NOMO-1 (cell line): ENCODE measurements around the gene SH3GLB2.
"Not testable (repeated sequence)": the region's sequence is repeated elsewhere in the genome, so short reads cannot be mapped to it uniquely, and the experiment has no call there.

Experiments
- DNase-seq, 2 experiments: peaks; one replicate each; lab custom pipeline; 2025; ENCODE audit not compliant: unreplicated experiment in 2 of 2; lab: John Stamatoyannopoulos, UW

SH3GLB2 gene

DNA sequence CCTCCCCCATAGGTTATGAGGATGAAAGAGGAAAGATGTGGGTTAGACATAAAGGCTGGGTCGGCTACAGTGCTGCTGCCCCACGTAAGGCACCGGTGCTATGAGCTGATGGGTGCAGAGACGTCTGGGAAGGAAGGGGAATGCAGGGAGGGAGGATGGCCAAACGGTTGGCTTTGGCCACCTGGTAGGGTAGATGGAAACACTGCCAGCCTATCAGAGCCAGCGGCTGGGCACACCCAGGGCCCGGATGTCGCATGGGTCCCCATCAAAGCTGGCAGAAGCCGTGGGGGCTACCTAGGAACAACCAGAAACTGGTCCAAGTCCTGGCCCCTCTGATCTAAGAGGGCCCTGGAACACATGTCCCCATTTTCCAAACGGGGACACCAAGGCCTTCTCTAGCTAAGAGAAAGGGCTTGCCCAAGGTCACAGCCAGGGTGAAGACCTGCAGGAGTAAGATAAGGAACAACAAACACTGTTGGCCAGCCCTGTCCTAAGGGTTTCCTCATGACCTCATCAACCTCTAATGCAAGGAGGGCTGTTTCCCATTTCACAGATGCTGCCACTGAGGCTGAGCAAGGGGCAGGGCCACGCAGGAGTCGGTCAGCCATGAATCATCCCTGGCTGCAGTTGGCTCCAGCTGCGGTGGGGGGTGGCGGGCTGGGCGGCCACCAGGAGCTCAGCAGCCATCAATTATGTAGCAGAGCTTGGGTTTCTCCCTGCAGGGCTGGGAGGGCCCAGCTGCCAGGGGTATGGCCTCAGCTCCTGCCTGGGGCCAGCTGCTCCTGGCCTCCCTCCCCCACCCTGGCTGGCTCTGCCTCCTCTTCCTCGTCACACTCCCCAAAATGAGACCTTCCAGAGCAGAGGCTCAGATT lies 4.9 kb downstream of the SH3GLB2 start:
- DNase-seq = no peak

DNA sequence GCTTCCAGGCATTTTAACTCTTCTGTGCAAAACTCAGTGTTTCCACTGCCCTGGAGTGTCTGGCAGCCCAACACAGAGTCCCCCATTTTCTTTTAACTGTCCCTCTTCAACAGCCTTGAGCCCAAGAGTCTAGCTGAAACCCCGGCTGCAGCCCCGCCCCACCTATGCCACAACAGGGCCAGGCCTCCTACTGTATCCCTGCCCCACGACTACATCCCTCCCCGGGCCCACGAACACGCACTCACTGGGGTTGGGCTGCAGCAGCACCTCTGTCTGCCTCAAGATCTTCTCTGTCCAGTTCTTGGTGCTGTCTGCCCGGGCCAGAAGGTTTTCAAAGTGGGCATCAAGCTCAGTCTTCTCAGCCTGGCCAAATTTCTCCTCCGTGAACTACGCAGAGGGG lies 6.1 kb downstream of the SH3GLB2 start:
- no peak for DNase-seq

DNA sequence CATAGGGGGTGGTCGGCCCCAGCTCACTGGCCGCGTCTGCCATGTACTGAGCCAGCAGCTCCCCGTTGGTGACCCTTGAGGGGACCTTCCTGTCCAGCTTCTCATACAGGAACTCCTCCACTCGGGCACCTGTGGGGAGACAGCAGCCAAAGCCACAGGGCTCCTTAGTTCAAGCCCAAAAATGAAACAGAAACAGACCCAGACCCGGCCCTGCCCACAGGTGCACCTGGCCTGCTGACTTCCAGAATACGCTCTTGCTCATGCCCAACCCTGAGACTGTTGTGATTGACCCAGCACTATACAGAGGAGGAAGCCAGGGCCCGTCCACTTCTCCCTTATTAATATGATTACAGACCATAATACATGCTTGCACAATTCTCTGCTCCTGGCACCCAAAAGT lies 7.0 kb downstream of the SH3GLB2 start:
- DNase-seq = no peak

DNA sequence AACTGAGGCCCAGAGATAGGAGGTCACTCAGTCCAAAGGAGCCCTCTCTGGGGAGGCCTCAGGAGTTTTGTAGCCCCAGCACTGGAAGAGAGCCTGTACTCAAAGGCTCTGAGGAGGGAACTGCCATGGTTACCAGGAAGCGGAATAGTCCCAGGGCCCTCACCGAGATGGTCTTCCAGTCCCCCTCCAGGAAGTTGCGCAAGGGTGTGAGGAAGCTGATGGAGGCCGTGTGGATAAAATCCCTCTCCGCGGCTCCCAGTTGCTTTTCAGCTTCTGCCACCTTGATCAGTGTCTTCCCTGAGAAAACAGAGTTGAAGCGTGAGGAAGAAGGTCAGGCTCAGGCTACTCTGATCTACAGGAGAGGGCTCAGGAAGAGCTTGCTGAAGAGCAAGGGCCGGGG lies 13.5 kb downstream of the SH3GLB2 start:
- DNase-seq = no peak

DNA sequence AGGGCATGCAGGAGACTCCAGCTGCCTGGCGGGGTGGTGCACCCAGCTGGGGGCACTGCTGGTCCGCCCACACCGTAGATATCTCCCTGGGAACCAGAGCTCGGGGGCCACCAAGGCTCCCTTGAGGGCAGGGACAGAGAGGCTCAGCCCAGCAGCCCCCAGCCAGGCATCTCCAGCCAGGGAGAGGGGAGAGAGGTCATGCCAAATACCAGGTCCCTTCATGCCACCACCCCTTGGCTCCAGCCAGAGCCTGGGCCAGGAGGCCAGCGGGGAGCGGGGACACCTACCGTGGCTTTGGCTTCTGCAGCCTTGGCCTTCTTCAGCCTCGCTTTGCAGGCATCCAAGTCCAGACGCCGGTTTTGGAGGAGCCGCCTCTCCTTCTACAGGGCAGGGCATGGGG lies 14.0 kb downstream of the SH3GLB2 start:
- no peak for DNase-seq

DNA sequence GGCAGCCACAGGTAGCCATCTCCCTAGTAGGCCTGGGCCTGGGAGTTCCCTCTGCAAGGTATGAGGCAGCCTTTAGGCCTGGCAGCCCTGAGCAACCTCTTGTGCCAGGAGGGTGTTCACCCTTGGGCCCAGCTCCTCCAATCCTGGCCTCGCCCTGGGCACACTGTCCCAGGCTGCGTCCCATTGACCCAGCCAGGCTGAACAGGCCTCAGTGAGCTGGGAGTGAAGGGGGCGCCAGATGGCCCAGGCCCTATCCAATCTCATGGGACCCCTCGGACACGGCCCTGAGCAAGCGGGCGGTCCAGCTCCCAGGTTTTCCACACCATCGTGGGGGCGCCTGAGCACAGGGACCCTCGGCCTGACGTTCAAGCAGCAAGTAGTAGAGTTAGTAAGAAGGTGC lies 14.5 kb downstream of the SH3GLB2 start:
- no peak for DNase-seq

DNA sequence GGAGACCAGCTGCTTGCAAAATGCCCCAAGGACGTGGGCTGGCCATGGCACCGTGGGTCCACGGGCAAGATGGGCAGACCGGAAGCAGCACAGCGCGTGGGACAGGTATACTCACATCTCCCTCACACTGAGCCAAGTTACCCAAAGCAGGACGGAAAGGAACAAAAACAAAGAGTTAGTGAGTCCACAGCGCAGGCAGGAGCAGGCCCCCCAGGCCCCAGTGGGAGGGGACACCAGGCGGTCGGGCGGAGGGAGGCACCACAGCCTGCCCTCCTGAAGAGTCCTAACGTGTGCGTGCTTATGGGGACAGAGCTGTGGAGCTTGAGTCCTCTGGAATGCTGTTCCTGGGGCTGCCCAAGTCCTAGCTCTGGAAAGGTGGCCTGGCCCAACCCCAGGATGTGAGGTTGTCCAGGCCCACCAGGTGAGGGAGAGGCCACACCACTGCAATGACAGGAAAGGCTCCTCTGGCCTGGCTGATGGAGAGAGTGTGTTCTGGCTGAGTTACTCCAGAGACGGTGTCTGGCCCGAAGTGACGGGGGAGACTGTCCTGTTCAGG lies 15.2 kb downstream of the SH3GLB2 start:
- DNase-seq = no peak

DNA sequence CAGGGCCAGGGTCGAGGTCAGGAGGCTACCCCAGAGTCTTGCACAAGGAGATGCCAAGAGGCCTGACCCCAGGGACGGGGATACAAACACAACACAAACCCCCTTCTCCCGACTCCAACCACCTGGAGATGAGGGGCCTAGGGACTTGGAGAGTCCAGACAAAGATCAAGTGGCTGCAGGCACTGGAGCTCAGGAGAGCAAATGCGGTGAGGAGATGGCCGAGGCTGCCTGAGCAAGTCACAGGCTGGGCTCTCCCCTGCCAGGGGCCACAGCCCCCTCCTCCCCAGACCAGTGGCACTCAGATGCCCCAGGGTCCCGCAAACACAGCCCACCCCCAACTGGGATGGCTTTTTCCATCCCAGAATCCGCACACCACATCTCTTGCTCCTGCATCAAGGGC lies 15.8 kb downstream of the SH3GLB2 start:
- DNase-seq = no peak

DNA sequence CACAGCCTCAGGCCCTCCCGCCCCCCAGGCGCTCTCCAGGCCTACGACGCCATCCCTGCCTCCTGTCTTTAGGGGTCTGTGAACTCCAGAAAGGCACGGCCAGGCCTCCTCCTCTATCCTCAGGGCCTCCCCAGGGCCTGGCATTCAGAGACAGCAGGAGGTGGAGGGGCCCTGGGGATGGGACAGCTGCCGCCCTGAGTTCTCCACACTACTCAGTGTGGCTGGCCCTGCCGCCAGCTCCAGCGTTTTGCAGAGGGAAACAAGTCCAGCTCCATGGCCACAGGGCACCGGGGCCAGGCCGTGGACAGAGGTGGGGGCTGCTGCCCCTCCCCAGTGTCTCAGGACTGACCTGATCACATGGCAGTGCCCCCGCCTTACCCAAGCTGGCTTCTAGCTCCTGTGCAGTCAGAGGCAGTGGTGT lies 16.4 kb downstream of the SH3GLB2 start:
- no peak for DNase-seq

DNA sequence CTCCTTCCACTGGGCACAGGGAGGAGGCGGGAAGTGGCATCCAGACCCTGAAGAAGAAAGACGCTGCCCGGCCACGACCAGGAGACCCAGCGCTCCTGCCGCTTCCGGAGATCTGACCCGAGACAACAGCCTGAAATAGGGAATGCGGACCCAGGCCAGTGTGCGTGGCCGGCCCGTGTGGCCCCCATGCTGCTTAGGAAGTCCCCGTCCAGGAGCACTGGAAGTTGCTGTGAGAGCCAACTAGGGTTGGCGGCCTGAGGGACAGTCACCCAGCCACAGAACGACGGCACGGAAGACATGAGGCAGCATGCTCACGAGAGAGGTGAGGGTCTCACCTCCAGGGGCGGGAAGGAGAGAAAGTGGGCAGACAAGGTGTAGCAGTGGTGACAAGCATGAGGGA lies 17.0 kb downstream of the SH3GLB2 start:
- no peak for DNase-seq

DNA sequence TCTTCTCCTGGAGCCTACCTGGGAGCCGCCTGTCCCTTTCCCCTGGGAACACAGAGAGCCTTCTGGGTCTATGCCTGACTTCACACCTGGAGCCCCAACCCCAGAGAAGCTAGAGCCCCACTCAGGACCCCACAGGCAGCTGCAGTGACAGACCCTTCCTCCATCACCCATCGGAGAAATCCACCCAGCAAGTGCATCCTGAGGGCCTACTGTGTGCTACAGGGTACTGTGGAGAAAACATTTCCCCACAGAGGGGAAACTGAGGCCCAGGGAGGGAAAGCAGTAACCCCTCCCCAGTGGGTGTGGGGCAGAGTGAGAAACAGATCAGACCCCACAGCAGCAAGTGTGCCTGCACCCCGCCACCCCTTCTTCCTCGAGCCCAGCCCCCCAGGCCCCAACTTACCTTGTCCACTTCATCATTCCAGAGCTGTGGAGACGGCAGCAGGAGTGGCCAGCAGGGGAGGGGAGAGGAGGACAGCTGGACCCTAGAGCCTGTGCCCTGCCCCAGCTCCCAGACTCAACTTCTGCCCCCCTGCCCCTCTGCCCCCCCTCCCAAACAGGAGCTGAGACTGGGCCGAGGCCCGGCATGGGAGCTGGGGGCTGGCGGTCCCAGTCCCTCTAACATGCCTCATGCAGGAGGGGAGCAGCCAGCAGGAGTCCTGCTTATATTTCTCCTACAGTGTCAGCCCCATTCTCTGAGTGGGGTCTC lies 17.7 kb downstream of the SH3GLB2 start:
- DNase-seq = no peak

DNA sequence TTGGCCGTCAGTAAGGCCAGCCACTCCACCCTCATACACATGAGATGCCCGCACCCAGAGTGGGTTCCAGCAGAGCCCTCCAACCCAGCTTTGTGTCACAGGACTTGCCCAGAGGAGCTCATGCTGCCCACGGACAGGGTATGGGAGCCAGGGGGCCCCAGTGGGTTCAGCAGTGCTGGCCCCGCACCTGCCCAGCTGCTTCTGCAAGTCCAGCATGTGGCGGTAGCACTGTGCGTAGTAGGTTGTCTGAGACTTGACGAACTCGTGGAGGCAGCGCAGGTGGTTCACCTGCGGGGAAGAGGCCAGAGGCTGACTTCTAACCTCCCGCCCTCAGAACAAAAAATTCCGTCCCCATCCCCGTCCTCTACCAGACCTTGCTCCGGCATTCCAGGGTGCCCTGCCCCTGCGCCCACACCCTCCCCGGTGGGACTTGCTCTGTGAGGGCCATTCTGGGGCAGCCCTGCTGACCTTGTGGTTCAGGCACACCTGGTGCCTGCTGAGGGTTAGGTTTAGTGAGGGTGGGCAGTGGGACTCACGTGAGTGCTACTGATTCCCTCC lies 18.5 kb downstream of the SH3GLB2 start:
- DNase-seq = no peak

DNA sequence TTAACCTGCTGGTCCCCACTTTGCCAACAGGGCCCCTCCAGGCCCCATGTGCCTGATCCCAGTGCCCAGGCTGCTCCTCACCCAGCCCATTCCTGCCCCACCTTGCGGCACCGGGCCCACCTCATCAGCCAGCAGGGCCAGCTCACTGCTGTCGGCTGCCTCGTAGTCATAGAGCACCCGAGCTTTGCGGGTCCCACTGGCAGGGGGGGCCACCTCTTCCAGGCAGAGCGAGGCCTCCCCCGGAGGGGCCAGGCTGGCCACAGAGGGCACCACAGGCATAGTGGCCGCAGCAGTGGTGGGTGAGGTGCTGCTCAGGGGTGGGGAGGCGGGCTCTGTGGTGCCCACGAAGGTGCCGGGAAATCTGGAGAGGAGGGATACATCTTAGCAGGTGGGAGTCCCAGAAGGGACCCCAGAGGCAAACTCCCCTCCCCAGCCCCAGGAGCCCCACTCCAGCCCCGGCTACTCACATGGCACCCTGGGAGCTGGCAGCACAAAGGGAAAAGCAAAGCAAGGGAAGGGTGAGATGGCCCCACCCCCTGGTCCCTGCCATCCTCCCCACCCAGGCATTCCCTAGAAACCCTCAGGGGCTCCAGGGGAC lies 19.0 kb downstream of the SH3GLB2 start:
- DNase-seq = no peak

DNA sequence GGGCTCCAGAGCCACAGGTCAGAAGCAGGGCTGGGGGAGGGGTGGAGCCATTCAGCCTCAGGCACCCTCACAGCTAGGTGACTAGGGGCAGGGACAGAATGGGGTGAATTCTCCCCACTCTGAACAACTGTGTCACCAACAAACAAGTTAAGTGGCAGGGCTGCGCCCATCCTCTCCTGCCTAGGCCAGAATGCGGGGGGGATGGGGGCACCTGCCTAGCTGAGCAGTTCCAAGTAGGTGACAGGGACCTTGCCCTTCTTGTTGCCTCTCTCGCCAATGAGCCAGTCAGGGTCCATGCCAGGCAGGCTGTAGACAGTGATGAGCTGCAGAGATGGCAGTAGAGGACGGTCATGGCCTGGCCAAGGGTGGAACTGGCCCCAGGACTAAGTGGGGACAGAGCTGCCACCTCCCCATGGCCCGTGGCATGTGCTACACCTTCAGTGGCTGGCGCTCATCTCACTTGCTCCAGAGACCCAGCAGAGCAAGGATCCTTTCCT lies 19.6 kb downstream of the SH3GLB2 start:
- DNase-seq = no peak

DNA sequence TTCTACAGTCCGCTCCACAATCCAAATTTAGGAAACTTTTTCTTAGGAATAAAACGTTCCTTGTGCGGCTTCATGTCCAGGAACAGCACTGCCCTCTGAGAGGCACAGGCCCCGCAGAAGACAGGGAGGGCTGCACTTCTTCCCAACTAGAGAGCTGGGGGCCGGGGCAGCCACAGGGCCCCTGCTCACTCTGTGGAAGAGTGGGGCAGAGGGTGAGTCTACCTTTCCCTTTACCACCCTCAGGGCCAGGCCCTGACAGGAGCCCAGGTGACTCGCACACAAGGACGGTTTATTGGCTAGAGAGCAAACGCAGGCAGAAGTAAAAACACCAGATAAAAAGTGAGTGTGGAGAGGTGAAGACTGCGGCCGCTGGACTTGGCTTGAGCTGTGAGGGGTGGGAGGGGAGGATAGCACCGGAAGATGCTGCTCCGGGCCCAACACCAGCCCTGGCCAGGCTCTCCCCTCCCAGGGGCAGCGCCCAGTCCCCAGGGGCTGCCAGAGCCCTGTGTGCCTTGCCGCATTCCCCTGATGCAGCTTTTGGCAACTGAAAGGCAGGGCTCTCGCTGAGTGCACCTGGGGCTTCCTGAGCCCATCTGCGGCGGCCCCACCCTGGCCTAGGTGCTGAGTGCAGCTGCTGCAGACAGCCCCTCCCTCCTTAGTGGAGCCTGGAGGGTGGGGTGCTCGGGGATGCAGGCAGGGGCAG lies 20.2 kb downstream of the SH3GLB2 start:
- no peak for DNase-seq

DNA sequence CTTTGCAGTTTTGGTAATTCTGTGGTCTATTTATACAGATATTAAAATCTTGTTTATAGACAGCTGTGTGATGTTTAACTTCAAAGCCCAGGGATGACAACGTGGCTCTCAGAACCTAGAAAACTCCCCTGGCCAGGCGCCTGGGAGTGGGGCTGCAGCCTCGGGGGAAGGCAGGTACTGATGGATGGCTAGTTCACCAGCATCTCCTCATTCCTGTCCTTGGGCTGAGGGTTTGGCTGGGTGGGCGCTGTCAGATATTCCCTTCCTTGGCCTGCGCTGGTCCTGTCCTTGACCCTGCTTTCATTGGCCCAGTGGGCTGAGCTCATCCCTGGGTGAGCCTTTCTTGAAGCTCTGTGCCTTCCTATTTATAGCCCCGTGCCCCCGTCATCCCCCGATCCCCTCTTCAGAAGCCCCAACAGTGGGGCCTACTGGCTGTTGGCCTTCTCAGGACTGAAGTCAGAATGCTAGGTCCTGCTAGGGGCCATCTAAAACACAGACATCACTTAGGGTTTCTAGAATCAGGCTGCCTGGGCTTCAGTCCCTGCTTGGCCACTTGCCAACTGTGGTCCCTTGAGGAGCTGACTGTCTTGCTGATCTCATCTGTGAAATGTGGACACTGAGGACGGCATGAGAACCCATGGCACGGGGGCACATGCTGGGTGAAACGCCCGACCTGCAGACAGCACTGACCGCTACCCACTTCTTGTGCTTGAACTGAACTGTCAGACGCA lies 20.9 kb downstream of the SH3GLB2 start:
- DNase-seq = no peak

DNA sequence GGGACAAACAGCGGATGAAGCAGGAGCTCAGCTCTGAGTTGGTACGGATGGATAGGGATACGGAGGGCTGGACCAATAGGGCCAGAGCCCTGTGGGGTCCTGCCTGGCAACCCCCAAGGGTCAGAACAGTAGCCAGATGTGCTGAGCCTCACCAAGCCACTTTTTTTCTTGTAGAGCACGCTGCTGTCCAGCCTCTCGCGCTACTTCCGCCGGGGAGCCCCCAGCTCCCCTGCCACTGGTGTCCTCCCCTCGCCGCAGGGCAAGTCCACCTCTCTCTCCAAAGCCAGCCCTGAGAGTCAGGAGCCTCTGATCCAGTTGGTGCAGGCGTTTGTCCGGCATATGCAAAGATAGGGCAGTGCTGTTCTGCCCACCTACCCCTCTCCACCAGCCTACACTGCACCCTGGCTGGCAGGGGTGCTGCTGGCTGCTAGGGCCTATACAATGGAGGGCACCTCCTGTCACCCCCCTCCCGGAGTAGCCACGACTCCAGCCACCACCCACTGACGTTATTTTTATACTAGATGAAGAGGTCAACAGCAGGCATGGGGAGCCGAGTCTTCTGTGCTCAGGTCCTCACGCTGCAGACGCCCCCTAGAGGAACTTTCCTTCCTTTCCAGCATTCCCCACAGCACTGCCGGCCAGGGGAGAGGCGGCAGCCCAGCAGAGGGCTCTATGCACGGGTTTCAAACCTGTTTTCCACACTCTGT lies 21.6 kb downstream of the SH3GLB2 start:
- peak; percentile 30 to 46 for DNase-seq

DNA sequence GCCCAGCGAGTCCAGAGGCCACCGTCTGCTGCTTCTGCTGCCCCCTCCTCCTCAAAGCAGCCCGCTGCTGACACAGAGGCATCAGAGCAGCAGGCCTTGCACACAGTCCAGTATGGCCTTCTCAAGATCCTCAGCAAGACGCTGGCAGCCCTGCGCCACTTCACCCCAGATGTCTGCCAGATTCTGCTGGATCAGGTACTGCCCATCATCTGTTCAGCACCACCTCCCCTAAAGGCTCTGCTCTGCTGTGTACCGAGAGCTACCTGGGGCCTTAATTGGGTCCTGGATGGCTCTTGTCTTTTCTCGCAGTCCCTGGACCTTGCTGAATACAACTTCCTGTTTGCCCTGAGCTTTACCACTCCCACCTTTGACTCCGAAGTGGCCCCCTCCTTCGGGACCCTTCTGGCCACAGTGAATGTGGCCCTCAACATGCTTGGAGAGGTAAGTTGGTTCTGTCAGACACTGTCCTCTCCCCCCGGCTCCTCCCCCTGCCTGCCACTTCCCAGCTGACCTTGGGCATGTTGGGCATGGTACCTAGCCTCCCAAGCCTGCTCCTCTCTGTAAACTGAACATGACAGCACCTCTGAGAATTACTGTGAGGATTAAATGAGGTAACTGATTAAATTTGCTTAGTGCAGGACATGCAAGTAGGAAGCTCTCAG lies 22.7 kb downstream of the SH3GLB2 start:
- DNase-seq = no peak

DNA sequence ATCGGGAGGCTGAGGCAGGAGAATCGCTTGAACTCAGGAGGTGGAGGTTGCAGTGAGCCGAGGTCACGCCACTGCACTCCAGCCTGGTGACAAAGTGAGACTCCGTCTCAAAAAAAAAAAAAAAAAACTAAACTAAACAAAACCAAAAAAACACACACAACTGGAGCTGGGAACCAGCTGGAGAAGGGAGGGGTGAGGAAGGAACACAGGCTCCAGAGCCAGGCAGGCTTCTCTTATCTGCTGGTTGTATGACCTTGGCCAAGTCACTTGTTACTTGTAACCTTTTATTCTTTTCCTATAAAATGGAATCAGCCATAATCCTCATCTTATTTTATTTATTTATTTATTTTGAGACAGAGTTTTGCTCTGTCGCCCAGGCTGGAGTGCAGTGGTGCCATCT lies 24.0 kb downstream of the SH3GLB2 start:
- not testable (repeated sequence) for DNase-seq
